H9 (cell line): ENCODE data around the gene TAF5L. TPM values are rescaled to one million over a fixed set of nuclear protein-coding genes. Genes with fewer than 3 reads are reported as not detected.

ENCODE experiments used
- DNase-seq: peaks from one replicate; pipeline ENCODE4 v3.0.0-alpha.2; 2017
- H2AFZ ChIP-seq: one replicate; pipeline ENCODE4 v1.6.1; 2013; ENCODE audit warnings: mild to moderate bottlenecking, low read length, control low read depth, moderate library complexity
- H2AK5ac ChIP-seq: 2 replicates; pipeline ENCODE4 v1.6.1; 2013; ENCODE audit warnings: low read length, control low read depth, mixed read lengths; ENCODE audit not compliant: insufficient read length
- H2BK120ac ChIP-seq: one replicate; pipeline ENCODE4 v1.6.1; 2013; ENCODE audit warnings: low read depth, mild to moderate bottlenecking, low read length, control low read depth, inconsistent platforms; ENCODE audit not compliant: poor library complexity, severe bottlenecking
- H2BK12ac ChIP-seq: 2 replicates; pipeline ENCODE4 v1.6.1; 2013; ENCODE audit warnings: low read length, control low read depth, mixed read lengths, low read depth; ENCODE audit not compliant: insufficient read length
- H2BK15ac ChIP-seq: 2 replicates; pipeline ENCODE4 v1.6.1; 2013; ENCODE audit warnings: low read depth, low read length, control low read depth
- H2BK20ac ChIP-seq: one replicate; pipeline ENCODE4 v1.6.1; 2013; ENCODE audit warnings: low read depth, mild to moderate bottlenecking, low read length, control low read depth, inconsistent platforms; ENCODE audit not compliant: poor library complexity, severe bottlenecking
- H2BK5ac ChIP-seq: 2 replicates; pipeline ENCODE4 v1.6.1; 2013; ENCODE audit warnings: low read length, control low read depth, mixed read lengths; ENCODE audit not compliant: insufficient read length
- H3K14ac ChIP-seq: 2 replicates; pipeline ENCODE4 v1.6.1; 2013; ENCODE audit warnings: low read length, control low read depth; ENCODE audit not compliant: insufficient read depth
- H3K18ac ChIP-seq: 2 replicates; pipeline ENCODE4 v1.6.1; 2013; ENCODE audit warnings: low read depth, mild to moderate bottlenecking, mixed read lengths, low read length, control low read depth; ENCODE audit not compliant: insufficient read length
- H3K23ac ChIP-seq: 2 replicates; pipeline ENCODE4 v1.6.1; 2013; ENCODE audit warnings: low read length, control low read depth, mixed read lengths, low read depth; ENCODE audit not compliant: insufficient read length
- H3K23me2 ChIP-seq: 2 replicates; pipeline ENCODE4 v1.6.1; 2013; ENCODE audit warnings: low read depth, mild to moderate bottlenecking, mixed read lengths, low read length, control low read depth; ENCODE audit not compliant: insufficient read length, poor library complexity, severe bottlenecking
- H3K27ac ChIP-seq: 2 replicates; pipeline ENCODE4 v1.5.1; 2013; ENCODE audit warnings: low read length, control low read depth, mixed read lengths, low read depth; ENCODE audit not compliant: insufficient read length
- H3K27me3 ChIP-seq: 2 replicates; pipeline ENCODE4 v1.6.1; 2013; ENCODE audit warnings: low read length, control low read depth, inconsistent platforms; ENCODE audit not compliant: insufficient read depth
- H3K4ac ChIP-seq: 2 replicates; pipeline ENCODE4 v1.6.1; 2013; ENCODE audit warnings: low read depth, mild to moderate bottlenecking, control low read depth, inconsistent platforms, low read length, moderate library complexity
- H3K4me1 ChIP-seq: 2 replicates; pipeline ENCODE4 v1.6.1; 2013; ENCODE audit warnings: low read length, control low read depth, inconsistent platforms; ENCODE audit not compliant: insufficient read depth
- H3K4me2 ChIP-seq: 2 replicates; pipeline ENCODE4 v1.6.1; 2013; ENCODE audit warnings: low read length, control low read depth, mixed read lengths; ENCODE audit not compliant: insufficient read length, insufficient read depth
- H3K56ac ChIP-seq: 2 replicates; pipeline ENCODE4 v1.6.1; 2013; ENCODE audit warnings: low read depth, mild to moderate bottlenecking, mixed read lengths, low read length, control low read depth; ENCODE audit not compliant: insufficient read length
- H3K79me1 ChIP-seq: 2 replicates; pipeline ENCODE4 v1.6.1; 2013; ENCODE audit warnings: low read depth, mild to moderate bottlenecking, moderate library complexity, low read length, control low read depth, inconsistent platforms; ENCODE audit not compliant: insufficient read depth, poor library complexity, severe bottlenecking
- H3K79me2 ChIP-seq: 2 replicates; pipeline ENCODE4 v1.6.1; 2013; ENCODE audit warnings: low read length, control low read depth, inconsistent platforms; ENCODE audit not compliant: insufficient read depth
- H3K9ac ChIP-seq: 2 replicates; pipeline ENCODE4 v1.6.1; 2013; ENCODE audit warnings: low read length, control low read depth, mixed read lengths; ENCODE audit not compliant: insufficient read length; ENCODE audit errors: extremely low read depth
- H3K9me3 ChIP-seq: one replicate; pipeline ENCODE4 v1.6.1; 2013; ENCODE audit warnings: low read depth, low read length, inconsistent platforms; ENCODE audit not compliant: control insufficient read depth
- H3T11ph ChIP-seq: one replicate; pipeline ENCODE4 v1.6.1; 2013; ENCODE audit warnings: mild to moderate bottlenecking, low read length, control low read depth, inconsistent platforms
- H4K20me1 ChIP-seq: one replicate; pipeline ENCODE4 v1.6.1; 2013; ENCODE audit not compliant: control insufficient read depth, insufficient read length, insufficient read depth
- H4K5ac ChIP-seq: 2 replicates; pipeline ENCODE4 v1.6.1; 2013; ENCODE audit warnings: low read depth, mild to moderate bottlenecking, mixed read lengths, low read length, control low read depth; ENCODE audit not compliant: insufficient read length
- H4K8ac ChIP-seq: replicated peaks from 2 replicates; pipeline ENCODE4 v1.6.1; 2013; ENCODE audit warnings: low read length, control low read depth, mixed read lengths, low read depth; ENCODE audit not compliant: insufficient read length
- H4K91ac ChIP-seq: 2 replicates; pipeline ENCODE4 v1.6.1; 2013; ENCODE audit warnings: low read depth, mild to moderate bottlenecking, moderate library complexity, mixed read lengths, low read length, control low read depth; ENCODE audit not compliant: insufficient read length
- H3K27ac Mint-ChIP-seq, 3 experiments: 2 replicates in 2 of 3; 3 replicates in 1 of 3; pipeline ENCODE4 v1.8.0; 2020 to 2021; ENCODE audit warnings: mixed read lengths in 3 of 3, mild to moderate bottlenecking in 1 of 3, moderate library complexity in 1 of 3
- H3K27me3 Mint-ChIP-seq: 2 replicates; pipeline ENCODE4 v1.8.0; 2021; ENCODE audit warnings: low read depth, mild to moderate bottlenecking, moderate library complexity, mixed read lengths
- H3K36me3 Mint-ChIP-seq, 3 experiments: 2 replicates in 2 of 3; 3 replicates in 1 of 3; pipeline ENCODE4 v1.8.0; 2020 to 2021; ENCODE audit warnings: low read depth in 3 of 3, mixed read lengths in 3 of 3; ENCODE audit not compliant: insufficient read depth in 1 of 3
- H3K4me1 Mint-ChIP-seq, 2 experiments: 2 replicates each; pipeline ENCODE4 v1.8.0; 2020; ENCODE audit warnings: mixed read lengths in 2 of 2
- H3K4me3 Mint-ChIP-seq, 2 experiments: 2 replicates in 1 of 2; 3 replicates in 1 of 2; pipeline ENCODE4 v1.8.0; 2020 to 2021; ENCODE audit warnings: mild to moderate bottlenecking in 2 of 2, mixed read lengths in 2 of 2, moderate library complexity in 1 of 2
- H3K9me3 Mint-ChIP-seq, 2 experiments: 2 replicates in 1 of 2; 3 replicates in 1 of 2; pipeline ENCODE4 v1.8.0; 2020; ENCODE audit warnings: mild to moderate bottlenecking in 2 of 2, mixed read lengths in 2 of 2, moderate library complexity in 1 of 2
- WGBS: extraction: QIAGEN DNeasy Blood & Tissue Kit; methylation state at CpG from one replicate; pipeline ENCODE4 v1.1.7; 2013; ENCODE audit warnings: missing lambda C conversion rate, low lambda C conversion rate, mixed read lengths; ENCODE audit not compliant: insufficient read length; ENCODE audit errors: extremely low coverage; 5-methylcytosine and 5-hydroxymethylcytosine counted together
- total RNA-seq: library from RNA; stranded (reverse); gene quantifications from 2 replicates; pipeline ENCODE4 v1.2.1, GENCODE V29; 2021
- TF ChIP-seq, protein P1 (sequence below): fragments of 200-600 bp; sonication (generic); conservative IDR thresholded peaks from 3 replicates; pipeline ENCODE4 v1.8.0; 2021; ENCODE audit warnings: antibody characterized with exemption, mild to moderate bottlenecking

TAF5L gene
- total RNA-seq, 1 experiment from 2014 or later = 30.3 TPM

GRCh38 chr1:229621663-229622062 is 4.3 kb downstream of the TAF5L start:
- H3K79me1 ChIP-seq = peaks cover 3% of the 10 kb centered on the region
- no peak overlapping the region for H3K4ac ChIP-seq
- H3K9me3 ChIP-seq = no peaks in the 10 kb centered on the region
- no peak overlapping the region for H2BK120ac ChIP-seq
- H3K36me3 Mint-ChIP-seq = peaks cover 0 to 6% (median 0%) of the 10 kb centered on the region in 3 experiments; a peak in 3 of 7 replicates
- TF ChIP-seq, protein P1, sequence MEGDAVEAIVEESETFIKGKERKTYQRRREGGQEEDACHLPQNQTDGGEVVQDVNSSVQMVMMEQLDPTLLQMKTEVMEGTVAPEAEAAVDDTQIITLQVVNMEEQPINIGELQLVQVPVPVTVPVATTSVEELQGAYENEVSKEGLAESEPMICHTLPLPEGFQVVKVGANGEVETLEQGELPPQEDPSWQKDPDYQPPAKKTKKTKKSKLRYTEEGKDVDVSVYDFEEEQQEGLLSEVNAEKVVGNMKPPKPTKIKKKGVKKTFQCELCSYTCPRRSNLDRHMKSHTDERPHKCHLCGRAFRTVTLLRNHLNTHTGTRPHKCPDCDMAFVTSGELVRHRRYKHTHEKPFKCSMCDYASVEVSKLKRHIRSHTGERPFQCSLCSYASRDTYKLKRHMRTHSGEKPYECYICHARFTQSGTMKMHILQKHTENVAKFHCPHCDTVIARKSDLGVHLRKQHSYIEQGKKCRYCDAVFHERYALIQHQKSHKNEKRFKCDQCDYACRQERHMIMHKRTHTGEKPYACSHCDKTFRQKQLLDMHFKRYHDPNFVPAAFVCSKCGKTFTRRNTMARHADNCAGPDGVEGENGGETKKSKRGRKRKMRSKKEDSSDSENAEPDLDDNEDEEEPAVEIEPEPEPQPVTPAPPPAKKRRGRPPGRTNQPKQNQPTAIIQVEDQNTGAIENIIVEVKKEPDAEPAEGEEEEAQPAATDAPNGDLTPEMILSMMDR = no peak
- H3K4me1 ChIP-seq = peaks cover 4% of the 10 kb centered on the region; the same call in 1 of the 2 replicates
- WGBS = no CpG with 5 or more reads among the region's 2 CpGs
- no peak for DNase-seq
- H4K91ac ChIP-seq = no peak overlapping the region
- no peaks in the 10 kb centered on the region for H4K20me1 ChIP-seq
- no peak overlapping the region for H2BK12ac ChIP-seq
- no peak overlapping the region for H3K14ac ChIP-seq
- H4K8ac ChIP-seq = no peak overlapping the region
- no peak overlapping the region for H2BK5ac ChIP-seq
- H3K27me3 Mint-ChIP-seq = no peaks in the 10 kb centered on the region
- no peaks in the 10 kb centered on the region for H3K27me3 ChIP-seq
- no peak overlapping the region for H3K18ac ChIP-seq
- H2AFZ ChIP-seq = no peak overlapping the region
- H2BK20ac ChIP-seq = no peak overlapping the region
- H3K4me3 Mint-ChIP-seq = no peak overlapping the region
- peaks cover 29% of the 10 kb centered on the region in 2 experiments for H3K4me1 Mint-ChIP-seq
- H3K9ac ChIP-seq = no peak overlapping the region
- peaks cover 18% of the 10 kb centered on the region for H3K79me2 ChIP-seq
- H4K5ac ChIP-seq = no peak overlapping the region
- no peak overlapping the region for H3K56ac ChIP-seq
- H3K4me2 ChIP-seq = no peak overlapping the region
- H3K9me3 Mint-ChIP-seq = no peaks in the 10 kb centered on the region
- H3K23ac ChIP-seq = no peak overlapping the region
- H3K27ac Mint-ChIP-seq = no peak overlapping the region
- H3K27ac ChIP-seq = no peak overlapping the region
- no peak overlapping the region for H2BK15ac ChIP-seq
- H3T11ph ChIP-seq = no peak overlapping the region
- H3K23me2 ChIP-seq = peaks cover 10% of the 10 kb centered on the region
- no peak overlapping the region for H2AK5ac ChIP-seq
